ENCODE measurements around the gene SCYL2. TPM values are rescaled to one million over a fixed set of nuclear protein-coding genes. Genes with fewer than 3 reads are reported as not detected.

Gene SCYL2
- total RNA-seq, 1 experiment from 2014 or later = 35.8 TPM

DNA sequence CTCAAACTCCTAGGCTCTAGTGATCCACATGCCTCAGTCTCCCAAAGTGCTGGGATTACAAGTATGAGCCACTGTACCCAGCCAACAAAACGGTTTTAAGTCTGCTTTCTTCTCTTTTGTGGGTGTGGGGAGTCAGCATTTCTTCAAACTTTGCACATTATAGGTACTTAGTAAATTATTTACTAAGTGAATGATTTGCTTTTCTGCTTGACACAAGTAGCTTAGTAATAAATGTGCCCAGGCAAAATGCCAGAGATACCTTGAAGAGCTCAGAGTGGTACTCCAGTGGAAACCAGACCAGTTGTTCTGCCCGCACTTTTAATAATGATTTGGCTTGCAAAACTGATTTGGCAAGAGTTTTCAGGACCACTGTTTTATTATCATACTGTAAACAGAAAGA is 15.1 kb upstream of the SCYL2 start:
- H3K4me2 ChIP-seq (ENCODE audit: low read length) = no peak overlapping the region
- no peak overlapping the region for H3K4me3 ChIP-seq (ENCODE audit: low read length)
- H3K79me2 ChIP-seq (ENCODE audit: low read length) = no peaks in the 10 kb centered on the region
- BruUV-seq (replicated peaks) = no TSS peak
- POLR2A ChIA-PET (ENCODE audit: unreplicated experiment) = no interaction called here
- H3K9me2 ChIP-seq (replicated peaks; ENCODE audit: low read length) = no peaks in the 10 kb centered on the region
- 0 out of 2 replicates have a peak, but pooled peaks cover 4% of the 10 kb centered on the region for H3K4me1 ChIP-seq (ENCODE audit: insufficient read depth, low read length)
- CTCF ChIA-PET = no interaction called here
- ATAC-seq (peak; percentile 40), DNase-seq (peak; percentile 52)
- no peaks in the 10 kb centered on the region for H4K20me1 ChIP-seq (ENCODE audit: low read length)
- H3F3A ChIP-seq (ENCODE audit: low read length, unreplicated experiment) = no peaks in the 10 kb centered on the region
- no peak overlapping the region for H2AFZ ChIP-seq (ENCODE audit: low read length)
- H3K36me3 ChIP-seq (ENCODE audit: low read depth, low read length) = no peaks in the 10 kb centered on the region
- TF ChIP-seq EZH2 (IDR thresholded peaks at IDR 0.05; ENCODE audit: low read length, unreplicated experiment) = no peak
- H3K27ac ChIP-seq (ENCODE audit: low read length) = no peak overlapping the region
- H3K9ac ChIP-seq (ENCODE audit: low read length) = no peak overlapping the region
- H3K9me3 ChIP-seq (ENCODE audit: low read length) = no peaks in the 10 kb centered on the region
- H3K27me3 ChIP-seq (ENCODE audit: low read length) = no peaks in the 10 kb centered on the region
- intact Hi-C loops (cut with micrococcal nuclease) = no loop called here

DNA sequence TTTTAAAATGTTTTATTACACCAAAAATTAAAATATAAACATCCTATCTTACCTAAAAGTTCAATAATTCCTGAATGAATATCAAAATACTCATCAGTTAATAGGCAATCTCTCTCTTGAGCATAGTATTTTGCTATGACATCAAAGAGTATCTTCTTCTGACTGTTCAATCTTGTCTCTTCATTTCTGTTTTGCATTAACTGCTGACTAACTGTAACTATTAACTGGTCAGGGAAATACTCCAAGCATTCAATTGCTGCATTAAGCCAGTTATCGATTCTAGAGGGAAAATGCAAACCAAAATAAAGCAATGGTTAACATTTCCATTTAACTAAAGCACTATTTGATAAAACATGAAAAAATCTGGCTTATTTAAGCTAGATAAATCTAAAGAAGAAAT is 13.5 kb upstream of the SCYL2 start:
- POLR2A ChIA-PET (ENCODE audit: unreplicated experiment) = no interaction called here
- no peak for ATAC-seq

GRCh38 chr12:100254876-100255275 is 12.1 kb upstream of the SCYL2 start:
- no peaks in the 10 kb centered on the region for H3K9me2 ChIP-seq (replicated peaks; ENCODE audit: low read length)
- TF ChIP-seq CTCF (conservative IDR thresholded peaks at IDR 0.05; ENCODE audit: low read depth, low read length) = no peak
- no peak for TF ChIP-seq EZH2phosphoT487 (IDR thresholded peaks at IDR 0.05; ENCODE audit: borderline replicate concordance, low read length)
- no peak for TF ChIP-seq EZH2 (IDR thresholded peaks at IDR 0.05; ENCODE audit: low read length, unreplicated experiment)
- no peaks in the 10 kb centered on the region for H3F3A ChIP-seq (ENCODE audit: low read length, unreplicated experiment)
- H3K36me3 ChIP-seq (ENCODE audit: low read depth, low read length) = no peaks in the 10 kb centered on the region
- no peak overlapping the region for H3K4me3 ChIP-seq (ENCODE audit: low read length)
- H3K9me3 ChIP-seq (ENCODE audit: low read length) = no peaks in the 10 kb centered on the region
- H3K27me3 ChIP-seq (ENCODE audit: low read length) = no peaks in the 10 kb centered on the region
- POLR2A ChIA-PET (ENCODE audit: unreplicated experiment) = no interaction called here
- DNase-seq = no peak
- H3K27ac ChIP-seq (ENCODE audit: low read length) = no peak overlapping the region
- intact Hi-C loops (cut with micrococcal nuclease) = no loop called here
- no peaks in the 10 kb centered on the region for H3K79me2 ChIP-seq (ENCODE audit: low read length)
- no peaks in the 10 kb centered on the region for H4K20me1 ChIP-seq (ENCODE audit: low read length)
- H3K9ac ChIP-seq (ENCODE audit: low read length) = no peak overlapping the region
- no peak overlapping the region for H2AFZ ChIP-seq (ENCODE audit: low read length)
- H3K4me2 ChIP-seq (ENCODE audit: low read length) = no peak overlapping the region
- BruUV-seq (replicated peaks) = no TSS peak
- CTCF ChIA-PET = no interaction called here
- H3K4me1 ChIP-seq (ENCODE audit: insufficient read depth, low read length) = 0 out of 2 replicates have a peak, but pooled peaks cover 4% of the 10 kb centered on the region
- ATAC-seq = no peak

More for the DNA sequence above, 13.5 kb upstream of the SCYL2 start:
- no peaks in the 10 kb centered on the region for H4K20me1 ChIP-seq (ENCODE audit: low read length)
- no peaks in the 10 kb centered on the region for H3K36me3 ChIP-seq (ENCODE audit: low read depth, low read length)
- H3K27me3 ChIP-seq (ENCODE audit: low read length) = no peaks in the 10 kb centered on the region
- DNase-seq = no peak
- no peak overlapping the region for H3K9ac ChIP-seq (ENCODE audit: low read length)
- H3K4me2 ChIP-seq (ENCODE audit: low read length) = no peak overlapping the region
- no peak overlapping the region for H3K27ac ChIP-seq (ENCODE audit: low read length)
- H3K4me3 ChIP-seq (ENCODE audit: low read length) = no peak overlapping the region
- BruUV-seq (replicated peaks) = no TSS peak
- H3K9me3 ChIP-seq (ENCODE audit: low read length) = no peaks in the 10 kb centered on the region
- H3K9me2 ChIP-seq (replicated peaks; ENCODE audit: low read length) = no peaks in the 10 kb centered on the region
- CTCF ChIA-PET = no interaction called here
- no peaks in the 10 kb centered on the region for H3K79me2 ChIP-seq (ENCODE audit: low read length)
- 0 out of 2 replicates have a peak, but pooled peaks cover 4% of the 10 kb centered on the region for H3K4me1 ChIP-seq (ENCODE audit: insufficient read depth, low read length)
- no peak overlapping the region for H2AFZ ChIP-seq (ENCODE audit: low read length)
- H3F3A ChIP-seq (ENCODE audit: low read length, unreplicated experiment) = no peaks in the 10 kb centered on the region
- TF ChIP-seq CTCF (conservative IDR thresholded peaks at IDR 0.05; ENCODE audit: low read depth, low read length) (no peak), EZH2phosphoT487 (IDR thresholded peaks at IDR 0.05; ENCODE audit: borderline replicate concordance, low read length) (no peak), EZH2 (IDR thresholded peaks at IDR 0.05; ENCODE audit: low read length, unreplicated experiment) (no peak)
- intact Hi-C loops (cut with micrococcal nuclease) = no loop called here
